Measurements from ENCODE around the gene ARRDC4.
A peak's percentile ranks its signal among the peaks of the same experiment; 100 is the strongest.

The ARRDC4 gene

DNA sequence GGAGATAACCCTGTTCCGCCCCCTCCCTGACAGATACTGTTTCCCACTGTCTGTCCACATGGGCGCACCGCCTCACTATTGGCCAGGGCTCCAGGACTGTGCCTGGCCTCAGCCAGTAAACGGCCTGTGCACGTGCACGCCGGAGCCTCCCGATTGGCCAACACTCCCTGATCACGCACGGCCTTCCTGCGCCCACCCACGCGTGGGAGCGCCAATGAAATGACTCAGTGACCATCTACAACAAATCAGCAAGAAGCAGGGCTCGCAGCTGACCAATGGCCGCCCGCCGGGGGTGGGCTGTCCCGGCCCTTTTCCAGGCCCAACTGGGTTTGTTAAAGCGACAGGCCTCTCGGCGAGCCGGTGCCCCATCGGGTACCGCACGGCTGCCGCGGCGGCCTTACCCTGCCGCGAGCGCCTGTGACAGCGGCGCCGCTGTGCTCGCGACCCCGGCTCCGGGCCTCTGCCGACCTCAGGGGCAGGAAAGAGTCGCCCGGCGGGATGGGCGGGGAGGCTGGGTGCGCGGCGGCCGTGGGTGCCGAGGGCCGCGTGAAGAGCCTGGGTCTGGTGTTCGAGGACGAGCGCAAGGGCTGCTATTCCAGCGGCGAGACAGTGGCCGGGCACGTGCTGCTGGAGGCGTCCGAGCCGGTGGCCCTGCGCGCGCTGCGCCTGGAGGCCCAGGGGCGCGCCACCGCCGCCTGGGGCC is at the start of gene ARRDC4:
Gene ARRDC4, plus strand, starts transcription at position 340 of the 703 bp plus-strand sequence. Its CDS starts 159 bp downstream, at position 499.
- peak; percentile 100 for DNase-seq

DNA sequence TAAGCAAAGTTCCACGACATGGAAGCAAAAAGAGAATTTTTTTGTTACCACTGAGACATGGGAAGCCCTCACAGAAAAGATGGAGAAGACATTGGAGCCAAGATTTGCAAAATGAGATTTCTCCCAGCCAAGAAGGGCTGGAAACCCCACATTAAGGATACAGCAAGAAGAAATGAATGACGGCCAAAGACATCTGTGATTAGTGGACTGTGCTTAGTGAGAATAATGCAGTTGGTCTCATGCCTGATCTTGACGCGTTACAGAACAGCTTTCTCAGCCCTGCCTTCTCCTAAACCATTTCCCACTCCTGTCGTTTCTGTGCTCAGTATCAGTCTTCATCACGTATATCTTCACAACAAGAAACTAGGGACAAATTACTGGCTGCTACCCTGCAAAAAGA is 45.8 kb upstream of the ARRDC4 start:
- no peak for DNase-seq

DNA sequence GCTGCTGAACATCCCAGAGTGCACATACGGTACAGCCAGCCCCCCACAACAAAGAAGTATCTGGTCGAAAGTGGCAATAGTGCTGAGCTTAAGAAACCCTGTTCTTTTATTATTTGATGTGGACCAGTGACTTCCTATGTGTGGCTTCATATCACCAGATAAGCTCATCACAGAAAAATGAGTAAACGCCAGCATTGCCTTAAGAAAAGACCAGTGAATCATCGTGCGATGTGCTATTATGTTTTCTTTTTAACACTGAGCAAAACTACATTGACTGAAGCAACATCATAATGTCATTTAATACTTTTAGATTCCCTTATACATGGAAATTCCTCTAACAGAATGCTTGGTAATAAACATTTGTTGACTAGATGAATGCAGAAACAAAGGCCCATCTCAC is 45.2 kb upstream of the ARRDC4 start:
- DNase-seq: no peak

GRCh38 chr15:97921296-97921865 is 39.1 kb upstream of the ARRDC4 start:
- DNase-seq: no peak

DNA sequence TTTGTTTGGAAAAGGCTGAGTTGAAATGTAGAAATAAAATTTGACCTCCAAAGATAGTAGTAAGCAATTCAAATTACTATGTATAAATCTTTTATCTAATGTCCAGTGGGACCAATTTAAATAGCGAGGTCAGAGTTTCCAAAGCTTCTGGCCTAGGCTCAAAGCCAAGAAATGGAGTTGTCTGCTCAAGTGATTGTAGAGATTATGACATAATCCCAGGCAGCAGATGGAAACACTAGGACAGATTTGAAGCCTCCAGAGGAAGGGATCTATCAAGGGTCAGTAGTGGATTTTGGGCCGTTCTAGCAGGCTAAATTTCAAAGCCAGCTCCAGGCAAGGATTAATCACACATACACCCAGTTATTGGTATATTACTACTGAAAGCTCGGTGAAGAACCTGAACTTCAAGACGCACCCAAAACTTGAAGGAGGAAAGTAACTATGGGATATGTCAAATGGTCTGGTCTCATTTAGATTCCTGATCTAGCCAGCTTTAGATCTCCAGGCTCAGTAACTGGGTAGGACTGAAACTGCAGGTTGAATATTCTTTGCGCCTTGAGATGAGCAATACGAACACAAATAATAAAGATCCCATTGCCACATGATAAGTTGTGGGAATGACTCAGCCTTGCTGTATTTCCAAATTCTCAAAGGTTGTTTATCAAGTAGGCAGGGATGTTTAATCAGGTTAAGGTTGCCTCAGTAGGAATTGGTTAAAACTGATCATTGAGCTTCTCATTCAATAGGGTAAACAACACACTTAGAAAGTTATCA is 30.9 kb upstream of the ARRDC4 start:
- no peak for DNase-seq

DNA sequence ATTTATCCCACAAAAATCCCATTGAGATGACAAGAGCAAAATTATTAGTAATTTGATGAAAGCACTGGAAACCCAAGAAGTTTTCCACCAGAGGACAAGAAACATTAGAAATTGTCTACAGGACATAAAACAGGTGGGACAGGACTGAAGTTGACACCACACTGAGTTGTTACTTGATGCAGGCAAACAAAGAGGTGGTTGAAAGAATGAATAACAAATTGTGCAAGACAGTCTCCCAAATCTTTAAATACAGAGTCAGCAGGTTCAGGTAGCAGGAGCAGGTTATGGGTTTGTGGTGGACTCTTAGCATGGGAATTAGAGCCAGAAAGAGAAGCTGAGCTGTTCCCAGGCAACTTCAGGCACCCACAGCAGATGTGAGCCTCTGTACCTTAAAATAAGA is 30.3 kb upstream of the ARRDC4 start:
- no peak for DNase-seq

- no peak for DNase-seq
These were observed 29.2 kb upstream of the ARRDC4 start for GRCh38 chr15:97931314-97931713.

DNA sequence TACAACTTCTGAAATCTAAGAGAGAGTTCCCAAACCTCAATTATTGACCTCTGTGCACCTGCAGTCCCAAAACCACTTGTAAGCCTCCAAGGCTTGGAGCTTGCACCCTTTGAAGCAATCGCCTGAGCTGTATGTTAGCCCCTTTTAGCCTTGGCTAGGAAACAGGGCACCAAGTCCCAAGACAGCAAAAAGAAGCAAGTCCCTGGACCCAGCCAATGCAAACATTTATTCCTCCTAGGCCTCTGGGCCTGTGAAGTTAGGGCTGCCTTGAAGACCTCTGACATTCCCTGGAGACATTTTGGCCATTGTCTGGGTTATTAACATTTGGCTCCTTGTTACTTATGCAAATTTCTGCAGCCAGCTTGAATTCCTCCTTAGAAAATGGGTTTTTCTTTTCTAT is 26.9 kb upstream of the ARRDC4 start:
- DNase-seq: no peak

DNA sequence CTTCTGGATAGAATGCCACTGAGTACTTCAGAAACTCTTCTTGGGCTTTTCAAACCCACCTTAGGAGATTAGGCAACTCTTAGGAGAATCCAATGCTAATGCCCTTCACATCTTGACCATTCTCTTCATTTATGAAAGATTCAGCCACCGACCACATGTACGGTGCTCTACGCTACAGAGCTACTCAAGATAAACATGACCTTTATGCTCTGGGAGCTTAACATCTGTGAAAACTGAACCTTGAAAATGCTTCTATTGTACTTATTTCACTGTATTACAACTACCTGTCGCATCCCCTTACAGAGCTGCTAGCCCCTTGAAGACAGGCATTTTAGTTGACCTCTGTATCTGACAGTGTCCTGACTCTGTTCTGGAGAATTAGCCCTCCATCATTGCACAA is 19.5 kb upstream of the ARRDC4 start:
- no peak for DNase-seq

DNA sequence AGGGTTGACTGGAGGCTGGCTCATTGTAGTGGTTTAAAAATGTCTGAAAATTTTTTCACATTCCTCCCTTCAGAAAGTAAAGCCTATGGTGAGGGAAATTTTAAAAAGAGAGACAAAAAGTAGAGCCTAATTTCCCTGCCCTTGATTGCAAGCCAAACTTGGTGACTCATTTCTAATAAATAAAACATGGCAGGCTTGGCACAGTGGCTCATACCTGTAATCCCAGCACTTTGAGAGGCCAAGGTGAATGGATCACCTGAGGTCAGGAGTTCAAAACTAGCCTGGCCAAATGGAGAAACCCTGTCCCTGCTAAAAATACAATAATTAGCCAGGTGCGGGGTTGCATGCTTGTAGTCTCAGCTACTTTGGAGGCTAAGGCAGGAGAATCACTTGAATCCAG is 18.9 kb upstream of the ARRDC4 start:
- DNase-seq: no peak

DNA sequence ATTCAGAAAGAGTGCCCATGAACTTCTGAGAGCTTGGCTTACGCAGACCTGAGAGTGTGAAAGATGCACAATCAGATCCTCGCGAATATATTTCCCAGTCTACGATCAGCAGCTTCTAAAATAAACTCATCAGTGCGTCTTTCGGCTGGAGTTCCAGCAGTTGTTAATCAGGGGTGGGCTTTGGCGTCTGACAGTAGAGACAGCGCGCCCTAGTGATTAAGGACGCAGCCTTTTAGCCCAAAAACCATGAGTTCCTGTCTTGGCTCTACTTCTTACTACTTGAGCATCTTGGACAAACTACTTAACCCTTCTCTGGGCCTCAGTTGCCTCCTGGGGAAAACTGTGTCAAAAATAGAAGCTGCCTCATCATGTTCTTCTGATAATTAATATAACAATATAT is 15.8 kb upstream of the ARRDC4 start:
- no peak for DNase-seq

DNA sequence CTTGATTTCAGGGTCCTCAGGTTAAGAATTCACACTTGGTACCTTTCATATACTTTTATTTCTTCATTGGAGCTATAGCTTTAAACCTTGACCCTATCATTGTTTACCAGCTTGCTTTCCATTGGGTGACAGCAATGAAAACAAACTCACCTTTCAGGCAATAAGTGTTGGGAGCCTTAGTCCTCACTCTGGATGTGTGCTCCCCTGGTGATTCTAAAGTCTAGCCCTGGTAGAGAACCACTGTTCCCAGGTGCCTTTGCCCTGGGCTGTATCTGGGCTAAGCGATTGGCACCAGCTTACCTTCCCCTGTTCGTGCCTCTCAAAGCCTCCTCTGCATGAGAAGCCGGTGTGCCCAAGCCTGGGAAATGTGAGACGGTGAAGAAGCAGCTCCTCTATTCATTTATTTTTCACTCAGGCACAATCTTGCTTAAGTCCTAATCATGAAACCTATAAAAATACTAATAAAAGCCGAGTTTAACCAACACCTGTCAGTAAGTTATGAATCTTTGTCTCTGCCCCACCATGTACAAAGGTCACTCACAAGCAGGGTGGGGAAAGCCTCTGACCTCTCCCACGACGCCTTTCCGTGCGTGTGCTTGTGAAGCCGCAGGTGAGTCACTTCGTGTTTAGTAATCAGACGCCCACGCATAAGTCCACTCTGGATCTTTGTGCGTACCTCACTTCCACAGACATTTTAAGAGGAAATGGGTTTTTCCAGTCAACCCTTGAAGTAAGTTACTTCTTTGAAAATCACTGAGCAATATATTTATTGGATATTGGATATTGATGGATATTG is 12.8 kb upstream of the ARRDC4 start:
- DNase-seq: peak; percentile 50

GRCh38 chr15:97953254-97953653 is 7.2 kb upstream of the ARRDC4 start:
- no peak for DNase-seq

- peak; percentile 51 for DNase-seq
These were observed 6.8 kb upstream of the ARRDC4 start for GRCh38 chr15:97953748-97954147.

DNA sequence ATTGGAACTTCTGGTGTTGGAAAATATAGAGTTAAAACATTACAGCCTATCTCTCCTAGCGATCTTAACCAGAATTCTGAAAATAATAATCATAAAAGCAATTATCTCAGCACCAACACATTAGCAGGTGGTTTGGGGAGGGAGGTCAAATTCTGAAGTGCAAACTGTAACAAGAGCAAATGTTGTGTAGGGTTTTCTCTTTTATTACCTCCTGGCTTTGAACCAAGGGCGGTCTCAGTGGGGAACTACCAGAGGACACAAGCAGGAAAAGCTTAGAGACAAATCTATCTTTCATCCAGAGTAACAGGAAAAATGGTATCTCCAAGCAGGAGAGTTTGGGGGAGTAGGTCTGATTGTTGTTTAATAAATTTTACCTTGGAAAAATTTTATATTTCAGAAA is 5.5 kb upstream of the ARRDC4 start:
- DNase-seq: no peak

GRCh38 chr15:97955529-97955928 is 5.0 kb upstream of the ARRDC4 start:
- no peak for DNase-seq

DNA sequence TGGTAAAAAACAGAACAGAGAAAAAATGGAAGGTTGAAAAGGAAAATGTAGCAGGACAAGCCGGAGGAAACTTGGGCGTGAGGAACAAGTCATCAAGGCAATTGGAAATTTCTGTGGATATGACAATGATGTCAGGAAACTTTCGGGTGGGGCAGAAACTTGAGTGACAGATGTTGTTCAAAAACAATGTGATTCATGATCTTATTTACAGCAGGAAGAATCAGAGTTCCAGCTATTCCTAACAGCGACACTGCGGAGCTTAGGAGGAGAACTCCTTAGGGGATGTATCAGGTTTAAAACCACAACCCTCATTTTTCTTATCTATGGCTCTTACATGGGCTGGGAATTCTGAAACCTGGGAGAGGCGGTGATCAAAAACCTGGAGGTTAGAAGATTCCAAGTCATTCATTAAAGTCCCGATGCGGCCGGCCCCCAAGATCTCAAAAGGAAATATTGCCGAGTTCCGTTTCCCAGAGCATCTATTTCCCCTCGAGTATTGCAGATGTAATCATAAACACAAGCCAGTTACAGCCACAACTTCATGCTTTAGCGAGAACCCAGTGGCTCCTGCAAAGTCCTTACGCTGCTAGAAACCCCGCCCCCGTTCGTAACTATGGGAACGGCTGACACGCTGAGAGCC is 659 bp upstream of the ARRDC4 start:
- DNase-seq: peak; percentile 41

DNA sequence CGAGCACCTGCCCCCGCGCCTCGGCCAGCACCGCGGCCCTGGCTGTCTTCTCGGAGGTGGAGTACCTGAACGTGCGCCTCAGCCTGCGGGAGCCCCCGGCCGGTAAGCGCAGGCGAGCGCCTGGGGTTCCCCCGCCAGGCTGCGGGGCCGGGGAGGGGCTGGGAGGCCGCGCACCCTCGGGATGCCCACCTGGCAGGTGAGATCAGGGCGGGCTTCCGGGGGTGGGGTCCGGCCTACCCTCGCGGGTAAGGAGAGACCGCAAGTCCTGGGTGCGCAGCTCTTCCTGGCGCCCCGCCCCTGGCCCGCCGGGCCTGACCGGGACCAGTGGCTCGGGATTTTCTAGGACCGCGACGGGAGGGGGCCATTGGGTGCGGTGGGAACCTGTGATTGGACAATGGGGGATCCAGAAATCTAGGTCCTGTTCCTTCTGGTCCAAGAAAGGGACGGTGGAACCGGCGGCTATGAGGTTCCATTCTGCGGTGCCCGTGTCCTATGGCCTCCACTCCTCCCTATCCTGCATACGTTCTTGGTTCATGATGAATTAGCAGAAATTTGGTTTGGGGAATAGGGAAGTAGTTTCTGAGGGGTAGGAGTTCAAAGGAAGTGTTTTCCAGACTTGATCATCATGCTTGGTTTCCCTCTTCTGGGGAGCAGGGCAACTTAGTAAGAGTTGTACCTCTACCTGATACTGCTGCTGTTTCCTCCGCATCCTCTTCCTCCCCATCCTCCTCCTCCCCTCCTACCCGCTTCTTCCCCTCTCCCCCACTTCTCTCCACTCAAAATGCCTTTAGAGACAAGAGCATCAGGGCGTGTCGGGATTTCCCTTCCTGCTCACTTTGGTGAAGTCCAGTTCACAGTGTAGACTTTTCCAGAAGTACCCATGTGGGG is 808 bp downstream of the ARRDC4 start:
- peak; percentile 69 for DNase-seq

DNA sequence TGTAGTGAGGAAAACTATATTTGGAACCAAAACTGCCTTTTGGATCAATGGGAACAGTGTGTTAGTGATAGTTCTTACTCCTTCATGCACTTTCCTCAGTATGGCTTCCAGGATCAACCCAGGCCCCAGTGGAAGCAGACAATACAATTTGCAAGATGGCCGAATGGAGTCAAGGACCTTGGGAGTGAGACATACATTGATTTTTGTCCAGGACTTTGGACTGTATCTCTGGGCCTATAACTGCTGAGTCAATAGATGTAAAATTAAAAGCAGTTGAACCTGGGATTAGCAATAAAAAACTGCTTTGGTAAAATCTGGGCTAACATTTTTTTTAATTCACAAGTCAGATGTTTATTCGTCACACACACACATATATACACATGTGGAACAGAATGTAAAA is 1.8 kb downstream of the ARRDC4 start:
- no peak for DNase-seq

GRCh38 chr15:97963779-97964178 is 3.3 kb downstream of the ARRDC4 start:
- peak; percentile 13 for DNase-seq

GRCh38 chr15:97966246-97966645 is 5.7 kb downstream of the ARRDC4 start:
- DNase-seq: no peak
